HG02970 (cell line): ENCODE measurements around the gene LTBP2.

Source experiments
- ATAC-seq: cut with Tn5 transposase; IDR thresholded peaks from one replicate; pipeline ENCODE4 v1.9.1; 2021; ENCODE audit warnings: mild to moderate bottlenecking, moderate library complexity, moderate number of reproducible peaks; ENCODE audit not compliant: unreplicated experiment, low FRiP score

Gene LTBP2

DNA sequence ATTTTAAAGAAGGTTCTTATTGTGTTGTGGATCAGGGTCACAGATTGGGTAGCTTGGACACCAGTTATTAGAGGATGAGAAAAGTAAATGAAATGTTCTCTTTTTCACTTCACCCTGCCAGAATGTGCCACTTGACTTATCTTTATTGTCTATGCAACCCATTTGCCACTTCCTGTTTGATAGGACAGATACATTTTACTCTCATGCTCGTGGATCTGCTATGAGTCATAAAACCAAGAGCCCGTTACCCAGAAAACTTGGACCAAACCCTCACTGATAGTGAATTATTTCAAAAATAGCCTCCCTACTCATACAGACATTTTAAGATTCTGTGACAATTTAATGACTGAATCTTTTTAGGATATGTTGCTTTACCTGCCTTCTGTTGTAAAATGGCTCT is 116.7 kb downstream of the LTBP2 start:
- ATAC-seq: no peak

- ATAC-seq: peak; percentile 83
Observed at GRCh38 chr14:74493343-74494261, 118.4 kb downstream of the LTBP2 start, which contains the start of gene ISCA2. Gene ISCA2, plus strand, starts transcription at chr14:74493765. Its CDS starts 10 bp downstream, at chr14:74493775.

- peak; percentile 20 for ATAC-seq
Observed at GRCh38 chr14:74492776-74493342, 119.2 kb downstream of the LTBP2 start, which contains the start of gene NPC2. Gene NPC2, minus strand, starts transcription at chr14:74493305. Its CDS starts 31 bp downstream, at chr14:74493274.

DNA sequence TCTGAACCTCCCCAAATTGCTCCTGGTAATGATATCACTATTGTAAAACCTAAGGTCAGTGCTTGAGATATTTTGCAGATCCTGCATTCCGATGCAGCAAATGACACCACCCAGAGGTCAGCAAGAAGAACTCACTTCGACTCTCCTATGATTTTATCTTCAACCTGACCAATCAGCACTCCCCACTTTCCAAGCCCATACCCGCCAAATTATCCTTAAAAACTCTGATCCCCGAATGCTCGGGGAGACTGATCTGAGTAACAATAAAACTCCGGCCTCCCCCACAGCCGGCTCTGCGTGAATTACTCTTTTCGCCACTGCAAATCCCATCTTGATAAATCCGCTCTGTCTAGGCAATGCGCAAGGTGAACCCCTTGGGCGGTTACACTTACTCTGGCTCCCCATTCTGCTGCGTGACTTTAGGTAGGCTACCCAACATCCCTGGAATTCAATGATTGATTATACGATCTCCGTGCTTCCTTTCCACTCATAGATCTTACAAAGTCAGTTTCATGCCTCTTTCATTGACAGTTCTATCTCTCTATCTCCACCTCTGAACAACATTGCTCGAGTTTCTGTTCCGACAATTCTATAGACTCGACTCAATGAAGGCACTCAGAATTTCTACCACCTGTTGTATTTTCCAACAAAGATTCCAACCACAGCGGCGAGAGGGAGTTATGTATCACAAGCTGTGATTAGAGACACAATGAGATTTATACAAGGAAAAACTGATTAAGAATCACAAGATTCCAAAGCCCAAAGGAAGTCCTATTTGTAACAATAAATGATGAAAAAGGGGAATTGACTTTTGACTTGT is 119.9 kb downstream of the LTBP2 start:
- no peak for ATAC-seq

GRCh38 chr14:74490486-74490885 is 121.6 kb downstream of the LTBP2 start:
- no peak for ATAC-seq

GRCh38 chr14:74488786-74489397 is 123.1 kb downstream of the LTBP2 start:
- ATAC-seq: no peak

DNA sequence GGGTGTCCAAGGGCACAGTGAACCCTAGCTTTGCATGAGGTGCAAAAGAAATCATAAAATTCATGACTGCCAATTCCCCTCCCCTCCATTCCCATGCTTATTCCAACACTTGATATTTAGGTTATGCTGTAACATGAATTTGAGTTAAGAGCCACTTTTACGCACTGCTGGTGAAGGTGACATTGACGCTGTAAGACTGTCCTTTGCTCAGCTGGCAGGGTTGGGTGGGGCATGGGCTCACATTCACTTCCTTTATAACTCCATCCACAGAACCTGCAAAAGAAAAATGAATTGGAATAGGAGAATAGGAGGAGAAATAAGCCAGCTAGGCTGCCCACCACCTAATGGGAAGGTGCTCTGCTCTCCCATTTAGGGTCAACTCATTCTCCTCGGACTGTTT is 125.9 kb downstream of the LTBP2 start:
- no peak for ATAC-seq

DNA sequence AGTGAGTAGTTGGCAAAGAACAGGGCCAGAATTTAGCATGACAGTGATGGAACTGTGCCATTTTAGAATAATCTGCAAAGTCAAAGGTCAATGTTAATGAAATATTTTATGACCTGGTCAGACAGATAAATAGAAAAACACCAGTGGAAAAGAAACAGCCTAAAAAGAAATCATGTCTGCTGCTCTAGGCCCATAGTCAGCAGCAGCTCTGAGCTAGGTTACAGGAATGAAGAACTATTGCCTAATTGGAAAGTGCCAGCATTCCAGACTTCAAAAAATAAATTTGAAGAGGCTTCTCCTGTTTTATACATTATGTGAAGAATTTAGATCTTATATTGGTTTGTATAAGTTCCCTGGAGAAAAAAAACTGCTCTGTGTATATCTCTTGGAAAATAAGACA is 128.7 kb downstream of the LTBP2 start:
- no peak for ATAC-seq

GRCh38 chr14:74482571-74482970 is 129.5 kb downstream of the LTBP2 start:
- no peak for ATAC-seq

DNA sequence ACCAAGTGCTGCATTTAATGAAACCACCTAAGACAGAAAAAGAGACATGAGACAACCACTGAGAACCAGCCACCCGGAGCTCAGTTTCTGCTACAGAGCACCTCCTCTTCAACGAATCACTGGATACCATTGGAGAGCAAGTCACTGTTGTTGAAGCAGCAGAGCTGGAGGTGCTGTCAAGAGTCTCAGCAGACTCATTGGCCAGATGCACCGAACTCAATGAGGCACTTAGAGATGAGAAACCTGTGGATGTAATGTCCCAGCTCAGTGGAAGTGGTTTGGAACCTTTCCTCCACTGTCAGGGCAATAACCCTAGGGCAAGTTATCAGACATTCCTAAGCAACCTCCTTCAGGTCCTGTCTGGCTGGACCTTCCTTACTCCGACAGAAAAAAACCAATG is 132.0 kb downstream of the LTBP2 start:
- no peak for ATAC-seq

DNA sequence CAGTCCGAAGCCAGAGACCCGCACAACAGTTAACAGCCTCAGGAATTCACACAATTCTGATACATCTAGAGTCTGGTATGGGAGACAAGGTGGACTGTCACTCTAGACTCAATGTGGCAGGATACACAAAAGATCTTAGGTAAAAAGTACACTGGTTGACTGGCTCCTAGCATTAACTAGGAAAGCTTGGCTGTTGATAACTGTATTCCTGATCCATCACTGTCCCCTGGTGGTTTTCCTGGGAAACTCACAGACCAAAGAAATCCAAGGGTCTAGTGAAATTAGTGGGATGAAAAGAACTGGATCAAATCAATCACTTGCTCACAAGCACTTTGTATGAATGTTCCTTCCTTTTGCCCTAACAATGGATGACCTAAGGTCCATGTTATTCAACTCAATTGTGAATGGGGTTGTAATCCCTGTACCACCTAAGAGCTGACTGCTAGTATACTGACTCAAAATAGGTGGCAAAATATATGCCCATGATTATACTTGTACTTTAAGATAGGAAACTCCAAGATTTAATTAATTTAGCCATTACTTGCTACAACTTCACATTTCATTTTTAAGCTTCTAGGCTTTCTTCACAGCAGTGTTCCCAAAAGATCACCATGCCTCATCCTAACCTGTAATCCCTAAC is 132.9 kb downstream of the LTBP2 start:
- ATAC-seq: no peak

- no peak for ATAC-seq
Observed at GRCh38 chr14:74476607-74477006, 135.4 kb downstream of the LTBP2 start.

- ATAC-seq: no peak
Observed at GRCh38 chr14:74476107-74476506, 135.9 kb downstream of the LTBP2 start.

GRCh38 chr14:74475678-74476077 is 136.4 kb downstream of the LTBP2 start:
- no peak for ATAC-seq

- no peak for ATAC-seq
Observed at GRCh38 chr14:74474376-74474775, 137.7 kb downstream of the LTBP2 start.

- ATAC-seq: no peak
Observed at GRCh38 chr14:74472601-74473000, 139.4 kb downstream of the LTBP2 start.

DNA sequence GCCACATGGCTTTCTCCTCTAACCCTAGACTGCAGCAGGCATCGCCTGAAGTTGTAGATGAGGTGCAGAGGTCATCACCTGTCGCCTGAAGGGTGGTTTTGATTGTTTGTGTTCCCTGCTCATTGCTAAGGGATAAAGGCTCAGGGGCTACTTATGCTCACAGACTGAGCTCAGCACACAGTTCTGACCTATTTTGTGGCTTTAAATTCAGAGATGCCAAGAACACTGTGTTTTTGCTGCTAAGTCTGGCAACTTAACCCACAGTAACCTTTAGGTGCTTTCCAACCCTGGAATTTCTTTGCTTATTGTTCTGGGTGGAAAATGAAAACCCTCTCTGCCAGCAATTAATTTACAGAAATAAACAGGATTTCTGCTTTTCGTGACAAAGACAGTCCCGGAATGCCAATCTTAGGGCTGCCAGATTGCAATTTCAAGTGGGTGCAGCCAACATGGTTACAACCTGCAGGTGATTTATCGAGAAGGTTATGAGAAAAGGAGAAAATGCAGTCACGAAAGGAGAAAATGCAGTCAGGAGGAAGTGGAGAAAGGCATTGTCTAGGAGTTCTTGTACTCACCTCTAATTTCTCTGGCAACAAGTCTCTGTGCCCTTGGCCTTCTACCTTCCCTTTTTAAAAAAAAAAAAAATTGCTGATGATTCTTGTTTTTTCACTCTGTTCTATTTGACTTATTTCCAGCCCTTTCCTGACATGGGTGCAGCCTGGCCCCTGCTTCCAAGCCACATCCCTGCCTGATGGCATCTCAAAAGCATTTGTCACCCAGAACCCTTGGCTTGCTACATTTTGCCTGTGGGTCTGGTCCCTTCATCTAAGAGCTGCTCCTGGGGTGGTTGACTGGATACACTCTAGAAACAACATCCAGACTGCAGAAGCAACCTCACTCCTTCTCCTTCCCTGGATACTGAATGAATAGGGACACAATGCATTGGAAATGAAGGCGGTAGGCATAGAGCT is 142.2 kb downstream of the LTBP2 start:
- ATAC-seq: no peak

DNA sequence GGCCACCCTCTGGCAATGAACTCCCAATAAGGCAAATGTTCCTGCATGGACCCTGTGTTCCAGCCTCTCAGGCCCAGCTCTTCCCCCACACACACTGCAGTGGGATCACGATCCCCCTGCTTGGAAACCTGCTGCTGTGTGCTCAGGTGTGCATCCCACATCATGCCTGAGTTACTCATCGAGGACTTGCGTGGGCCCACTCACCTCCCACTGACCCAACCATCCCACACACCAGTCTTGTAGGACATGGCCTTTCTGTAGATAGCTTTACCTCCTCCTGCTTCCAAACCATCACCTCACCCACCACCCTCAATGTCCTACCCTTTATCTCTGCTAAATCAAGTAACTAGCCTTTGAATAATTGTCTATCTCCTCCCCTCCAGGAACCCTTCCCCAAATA is 143.5 kb downstream of the LTBP2 start:
- no peak for ATAC-seq

GRCh38 chr14:74465335-74465734 is 146.7 kb downstream of the LTBP2 start:
- ATAC-seq: no peak
